Renal cortex interstitium (tissue), 15 donors: ENCODE data around the gene DGAT2L6. TPM values are rescaled to one million over a fixed set of nuclear protein-coding genes. Genes with fewer than 3 reads are reported as not detected.
A peak's percentile ranks its signal among the peaks of the same experiment; 100 is the strongest.

Experiments used
- DNase-seq, 11 donors: peaks; one replicate each; pipeline ENCODE4 v3.0.0-alpha.2; 2013; ENCODE audit warnings: low read depth in 9 of 11, low spot score in 4 of 11; ENCODE audit errors: extremely low read depth in 1 of 11
- long read RNA-seq, 16 experiments: transcript quantifications; one replicate each; lab custom pipeline, GENCODE V29; 2026
- polyA plus RNA-seq, 3 donors: library from polyadenylated mRNA; unstranded; fragments of 120-200 nt; gene quantifications; one replicate each; pipeline ENCODE4 v1.2.1, GENCODE V29; 2013; ENCODE audit not compliant: insufficient read length in 3 of 3

The DGAT2L6 gene
- polyA plus RNA-seq, result not detected
- long read RNA-seq, donor 1, result 0 reads
- long read RNA-seq, donor 2, result 0 reads
- long read RNA-seq, donor 3, result 0 reads
- long read RNA-seq, donor 4, result 0 reads
- long read RNA-seq, donor 5, partial matches to known transcripts, result 72 of 83 reads
- long read RNA-seq, donor 5, other reads (novel, unspliced or antisense), result 11 of 83 reads
- long read RNA-seq, donor 6, result 0 reads
- long read RNA-seq, donor 7, result 0 reads
- long read RNA-seq, donor 8, result 0 reads
- long read RNA-seq, donor 9, result 0 reads
- long read RNA-seq, donor 10, result 0 reads
- long read RNA-seq, donor 11, result 0 reads
- long read RNA-seq, donor 12, result 0 reads
- long read RNA-seq, donor 13, result 0 reads
- long read RNA-seq, donor 14, result 0 reads
- long read RNA-seq, donor 15, result 0 reads
- long read RNA-seq, donor 16, result 0 reads

- DNase-seq, result no peak
These were observed at the start of gene DGAT2L6 for GRCh38 chrX:70176938-70177533. Gene DGAT2L6, plus strand, starts transcription at chrX:70177483. Its CDS starts 100 bp downstream, at chrX:70177583.

- DNase-seq, result no peak
These were observed 49.2 kb upstream of the DGAT2L6 start for GRCh38 chrX:70128071-70128470.

- DNase-seq, result no peak
These were observed 47.5 kb upstream of the DGAT2L6 start for GRCh38 chrX:70129816-70130215.

GRCh38 chrX:70132224-70132623, 45.1 kb upstream of the DGAT2L6 start:
- no peak for DNase-seq

GRCh38 chrX:70132877-70133302, 44.4 kb upstream of the DGAT2L6 start:
- peak in 1 of 11 donors; percentile 5 for DNase-seq

- DNase-seq, result peak; percentile 55 to 85 (median 71)
These were observed 43.8 kb upstream of the DGAT2L6 start, which contains the start of gene IGBP1 for GRCh38 chrX:70133303-70134115. Gene IGBP1, plus strand, starts transcription at chrX:70133447. Its CDS starts 501 bp downstream, at chrX:70133948.

- peak in 4 of 11 donors; percentile 0 to 15 (median 0) for DNase-seq
These were observed 43.2 kb upstream of the DGAT2L6 start for GRCh38 chrX:70134116-70134477.

GRCh38 chrX:70138622-70139021, 38.7 kb upstream of the DGAT2L6 start:
- DNase-seq, result no peak

- no peak for DNase-seq
These were observed 37.5 kb upstream of the DGAT2L6 start for GRCh38 chrX:70139736-70140135.

- no peak for DNase-seq
These were observed 35.9 kb upstream of the DGAT2L6 start for GRCh38 chrX:70141373-70141772.

GRCh38 chrX:70166601-70167590, 10.4 kb upstream of the DGAT2L6 start:
- DNase-seq, result no peak

GRCh38 chrX:70168238-70169188, 8.8 kb upstream of the DGAT2L6 start:
- DNase-seq, result peak in 9 of 11 donors; percentile 1 to 20 (median 7)

GRCh38 chrX:70169281-70169680, 8.0 kb upstream of the DGAT2L6 start:
- DNase-seq, result no peak

- DNase-seq, result no peak
These were observed 5.7 kb upstream of the DGAT2L6 start for GRCh38 chrX:70171624-70172023.

- no peak for DNase-seq
These were observed 5.1 kb upstream of the DGAT2L6 start for GRCh38 chrX:70172221-70172620.

- DNase-seq, result no peak
These were observed 4.3 kb upstream of the DGAT2L6 start for GRCh38 chrX:70172964-70173363.

GRCh38 chrX:70174754-70175153, 2.5 kb upstream of the DGAT2L6 start:
- DNase-seq, result no peak
